GM21576 (cell line): Measurements from ENCODE around the gene GPC6.
"Not testable (repeated sequence)": the region's sequence is repeated elsewhere in the genome, so short reads cannot be mapped to it uniquely, and the experiment has no call there.

Source experiments
- ATAC-seq: cut with Tn5 transposase; IDR thresholded peaks from one replicate; pipeline ENCODE4 v1.9.1; 2021; ENCODE audit warnings: mild to moderate bottlenecking, moderate library complexity; ENCODE audit not compliant: unreplicated experiment

Gene GPC6

DNA sequence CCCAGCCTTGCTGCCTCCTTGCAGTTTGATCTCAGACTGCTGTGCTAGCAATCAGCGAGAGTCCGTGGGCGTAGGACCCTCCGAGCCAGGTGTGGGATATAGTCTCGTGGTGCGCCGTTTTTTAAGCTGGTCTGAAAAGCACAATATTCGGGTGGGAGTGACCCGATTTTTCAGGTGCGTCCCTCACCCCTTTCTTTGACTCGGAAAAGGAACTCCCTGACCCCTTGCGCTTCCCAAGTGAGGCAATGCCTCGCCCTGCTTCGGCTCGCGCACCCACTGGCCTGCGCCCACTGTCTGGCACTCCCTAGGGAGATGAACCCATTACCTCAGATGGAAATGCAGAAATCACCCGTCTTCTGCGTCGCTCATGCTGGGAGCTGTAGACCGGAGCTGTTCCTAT lies 269.5 kb downstream of the GPC6 start:
- not testable (repeated sequence) for ATAC-seq

DNA sequence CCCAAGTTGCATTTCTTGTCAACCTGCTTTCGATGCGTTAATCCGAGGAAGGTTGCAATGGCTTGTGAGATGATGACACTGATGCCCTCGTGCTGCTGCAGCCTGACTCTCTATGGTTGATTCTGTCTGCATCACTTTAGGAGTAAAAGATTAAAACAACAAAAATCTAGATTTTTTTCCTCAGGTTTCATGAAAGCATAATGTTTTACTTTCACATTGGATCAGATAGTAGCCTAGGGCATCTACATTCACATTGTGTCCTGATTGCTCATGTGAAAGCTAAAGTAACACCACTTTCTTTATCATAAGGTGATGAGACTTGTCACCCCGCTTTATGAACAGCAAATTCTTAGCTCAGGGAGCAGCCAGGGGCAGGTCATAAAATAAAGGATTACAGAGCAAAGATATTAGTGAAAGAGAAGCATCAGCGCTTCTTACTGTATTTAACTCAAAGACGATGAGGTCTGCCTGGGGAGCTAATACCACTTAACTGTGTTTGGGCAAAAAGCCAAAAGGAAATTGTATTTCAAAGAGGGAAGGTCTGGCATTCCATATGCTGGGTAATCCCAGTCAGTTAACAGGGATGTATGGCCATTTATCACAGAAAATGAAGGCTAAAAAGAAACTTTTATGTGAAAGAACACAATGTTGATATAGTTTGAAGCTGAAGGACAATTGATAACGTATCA lies 270.5 kb downstream of the GPC6 start:
- ATAC-seq = no peak

DNA sequence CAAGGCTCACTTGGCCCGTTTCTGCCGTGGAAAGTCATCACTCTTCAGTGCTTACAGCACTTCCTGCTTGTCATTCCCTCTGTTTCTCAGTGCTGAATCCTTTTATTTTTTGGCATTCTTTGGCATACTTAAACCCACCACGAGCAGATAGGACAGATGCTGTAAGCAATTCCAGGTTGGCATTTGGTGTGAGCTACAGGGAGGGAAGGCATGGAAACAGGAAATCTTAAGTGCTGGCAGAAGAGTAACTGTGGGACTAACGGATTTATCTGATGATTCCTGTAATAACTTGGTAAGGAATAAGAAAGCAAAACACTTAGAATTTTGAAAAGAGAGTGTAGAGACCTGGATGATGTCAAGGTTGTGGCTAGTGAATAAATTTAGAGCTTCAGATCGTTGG lies 273.4 kb downstream of the GPC6 start:
- no peak for ATAC-seq

DNA sequence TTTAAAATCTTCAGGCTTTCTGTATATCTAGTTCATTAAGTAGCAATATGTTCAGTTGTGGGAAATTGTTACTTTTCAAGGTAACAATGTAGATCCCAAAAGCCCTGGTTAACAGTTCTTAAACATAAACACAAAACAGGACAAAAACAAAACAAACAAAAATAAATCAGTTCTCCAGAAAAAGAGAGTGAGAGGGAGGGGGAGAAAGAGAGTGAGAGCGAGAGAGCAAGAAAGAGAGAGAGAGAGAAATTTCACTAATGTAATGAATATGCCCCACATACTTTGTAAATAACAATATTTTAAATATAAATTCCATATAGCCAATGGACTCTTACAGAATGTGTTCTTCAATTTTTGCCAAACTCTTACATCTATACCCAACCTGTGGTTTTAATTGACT lies 275.5 kb downstream of the GPC6 start:
- ATAC-seq = no peak

DNA sequence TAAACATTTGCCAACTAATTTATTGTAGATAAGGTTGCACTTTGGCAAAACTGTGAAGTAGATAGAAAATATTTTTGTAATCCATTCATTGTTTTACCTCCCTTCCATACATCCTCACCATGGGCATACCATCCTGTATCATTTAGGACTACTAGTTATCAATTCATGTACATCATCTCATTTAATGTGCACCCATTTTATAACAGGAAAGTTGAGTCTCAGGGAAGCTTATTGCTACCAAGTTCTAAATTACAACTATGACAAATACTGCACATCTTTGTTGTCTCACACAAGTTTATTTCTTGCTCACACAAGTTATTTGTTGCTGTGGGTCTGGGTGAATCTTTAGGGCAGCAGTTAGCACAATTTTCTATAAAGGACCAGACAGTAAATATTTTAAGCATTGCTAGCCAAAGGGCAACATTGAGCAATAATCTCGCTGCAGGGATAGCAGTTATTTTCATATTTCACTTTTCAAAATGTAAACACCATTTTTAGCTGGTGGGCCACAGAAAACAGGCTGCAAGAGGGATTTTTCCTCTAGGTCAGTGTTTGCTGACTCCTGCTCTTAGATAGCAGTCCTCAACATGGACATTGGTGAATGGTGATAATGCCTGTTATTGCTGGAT lies 276.5 kb downstream of the GPC6 start:
- no peak for ATAC-seq

DNA sequence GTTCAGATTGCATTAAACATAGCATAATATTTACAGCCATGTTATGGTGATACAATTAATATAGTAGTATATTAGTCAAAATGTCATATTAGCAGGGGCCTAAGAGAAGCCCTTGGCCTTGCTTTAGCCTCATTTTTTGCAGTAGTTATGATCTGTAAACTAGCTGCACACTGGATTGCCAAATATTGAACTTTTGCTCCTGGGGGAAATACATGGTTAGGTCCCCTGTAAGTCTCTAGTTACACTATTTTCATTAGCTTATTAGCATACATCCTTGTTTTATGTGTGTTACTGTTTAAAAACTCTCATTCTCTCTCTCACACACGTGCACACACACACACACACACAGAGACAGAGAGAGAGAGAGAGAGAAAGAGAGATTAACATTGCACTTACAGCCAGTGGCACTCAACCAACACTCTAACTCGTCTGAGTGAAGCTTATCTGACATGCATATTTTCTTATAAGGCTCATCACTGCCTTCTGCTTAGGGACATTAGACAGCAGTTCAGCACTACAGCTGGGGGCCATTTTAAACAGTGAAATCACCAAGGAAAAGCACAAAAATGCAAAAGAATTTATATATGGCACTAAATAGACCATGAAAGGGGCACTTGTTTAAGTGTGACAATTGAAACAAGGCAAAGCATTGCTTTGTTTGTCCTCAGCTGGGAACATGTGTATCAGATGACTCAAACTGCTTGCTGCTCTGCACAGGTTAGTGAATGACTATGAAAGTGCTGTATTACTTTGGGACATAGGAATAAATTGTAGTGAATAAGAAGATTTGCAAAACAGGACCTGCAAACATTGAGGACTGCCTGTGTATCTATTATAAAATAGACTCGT lies 278.7 kb downstream of the GPC6 start:
- no peak for ATAC-seq

DNA sequence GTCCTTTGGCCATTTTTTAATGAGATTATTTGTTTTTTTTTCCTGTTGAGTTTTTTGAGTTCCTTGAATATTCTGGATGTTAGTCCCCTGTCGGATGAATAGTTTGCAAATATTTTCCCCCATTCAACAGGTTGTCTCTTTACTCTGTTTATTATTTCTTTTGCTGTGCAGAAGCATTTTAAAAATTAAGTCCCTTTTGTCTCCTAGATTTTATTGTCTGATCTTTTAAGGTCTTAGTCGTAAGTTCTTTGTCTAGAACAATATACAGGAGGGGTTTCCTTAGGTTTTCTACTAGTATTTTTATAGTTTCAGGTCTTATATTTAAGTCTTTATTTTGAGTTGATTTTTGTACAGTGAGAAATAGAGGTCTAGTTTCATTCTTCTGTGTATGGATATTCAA lies 284.4 kb downstream of the GPC6 start:
- ATAC-seq = no peak

DNA sequence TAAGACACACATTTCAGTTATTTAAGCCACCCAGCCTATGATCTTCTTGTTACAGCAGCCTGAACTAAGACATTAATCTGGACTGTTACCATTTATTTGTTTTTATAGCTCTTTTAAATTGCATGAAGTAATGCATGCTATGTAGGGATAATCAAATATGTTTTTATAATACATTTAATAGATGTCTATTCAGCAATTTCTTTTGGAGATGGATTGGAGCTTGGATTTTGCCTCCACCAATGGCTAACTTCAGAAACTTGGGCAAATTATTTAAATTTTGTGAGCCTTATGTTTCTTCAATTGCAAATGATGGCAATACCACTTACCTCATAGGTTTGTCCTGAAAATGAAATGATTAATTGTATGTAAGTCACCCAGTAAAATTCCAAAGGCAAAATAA lies 288.7 kb downstream of the GPC6 start:
- no peak for ATAC-seq

DNA sequence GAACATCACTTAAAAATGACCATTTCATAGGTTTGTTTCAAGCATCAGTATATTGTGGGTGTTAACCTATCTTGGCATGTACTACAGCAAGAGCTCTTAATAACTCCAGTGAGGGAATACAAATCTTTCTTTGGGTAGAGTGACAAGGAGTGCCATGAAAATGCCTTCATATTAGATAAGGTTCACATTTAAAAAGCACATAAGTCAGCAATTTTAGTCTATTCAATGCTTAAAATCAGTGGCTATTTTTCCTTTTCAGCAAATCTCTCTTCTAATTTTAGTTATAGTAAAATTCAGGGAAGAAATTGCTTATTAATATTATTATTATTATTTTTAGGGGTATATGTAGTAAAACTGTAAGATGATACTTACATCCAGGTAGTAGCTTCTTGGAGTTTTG lies 291.1 kb downstream of the GPC6 start:
- no peak for ATAC-seq

DNA sequence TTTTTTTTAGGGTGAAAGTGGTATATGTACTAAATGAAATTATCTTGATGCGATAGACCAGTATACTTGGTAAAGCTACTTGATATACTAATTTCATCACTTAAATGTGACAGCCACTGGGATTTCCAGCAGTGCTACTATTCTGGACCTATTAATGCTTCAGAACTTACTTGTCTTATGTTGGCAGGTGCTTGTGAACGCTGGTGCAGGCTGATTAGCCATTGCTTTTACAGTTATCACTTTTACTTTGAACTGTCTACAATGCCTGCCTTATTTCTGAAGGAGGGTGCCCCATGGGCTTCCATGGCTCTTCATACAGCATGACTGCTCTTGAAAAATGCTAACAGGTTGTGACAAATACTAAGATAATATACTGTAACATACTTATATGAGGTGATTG lies 294.7 kb downstream of the GPC6 start:
- no peak for ATAC-seq

DNA sequence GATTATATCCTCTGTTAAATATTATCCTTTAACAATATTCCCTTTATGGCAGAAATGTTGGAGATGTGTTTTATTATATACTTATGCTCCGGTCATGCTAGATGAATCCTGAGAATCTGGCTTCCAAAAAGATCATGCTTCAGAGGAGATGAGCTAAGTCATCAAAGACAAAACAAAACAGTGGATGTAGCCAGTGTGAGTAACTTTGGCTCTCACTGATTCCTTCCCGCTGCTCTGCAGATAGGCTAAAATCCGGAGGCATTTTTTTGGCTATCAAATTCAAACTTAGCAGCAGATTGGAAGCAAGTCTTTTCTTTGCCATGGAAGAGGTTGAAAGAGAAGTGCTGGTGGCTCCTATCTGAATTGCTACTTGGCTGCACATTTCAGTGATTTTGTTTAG lies 295.9 kb downstream of the GPC6 start:
- no peak for ATAC-seq

DNA sequence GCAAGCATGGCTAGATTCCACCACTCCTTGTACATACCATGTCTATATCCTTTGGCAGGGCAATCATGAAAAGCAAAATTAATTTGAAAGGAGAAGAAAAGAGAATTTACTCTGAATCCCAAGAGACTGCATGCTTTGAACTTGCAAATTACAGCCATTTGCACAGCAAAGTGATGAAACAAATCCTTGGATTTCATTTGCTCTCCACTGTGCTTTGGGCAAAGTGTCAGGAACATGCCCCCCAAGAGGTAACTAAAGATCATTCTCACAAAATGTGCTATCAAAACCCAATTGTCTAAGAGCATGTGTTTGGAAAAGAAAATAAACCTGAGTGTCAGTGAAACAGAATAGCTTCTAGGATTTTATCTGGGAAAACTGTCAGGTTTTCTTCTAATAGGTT lies 298.5 kb downstream of the GPC6 start:
- ATAC-seq = no peak

DNA sequence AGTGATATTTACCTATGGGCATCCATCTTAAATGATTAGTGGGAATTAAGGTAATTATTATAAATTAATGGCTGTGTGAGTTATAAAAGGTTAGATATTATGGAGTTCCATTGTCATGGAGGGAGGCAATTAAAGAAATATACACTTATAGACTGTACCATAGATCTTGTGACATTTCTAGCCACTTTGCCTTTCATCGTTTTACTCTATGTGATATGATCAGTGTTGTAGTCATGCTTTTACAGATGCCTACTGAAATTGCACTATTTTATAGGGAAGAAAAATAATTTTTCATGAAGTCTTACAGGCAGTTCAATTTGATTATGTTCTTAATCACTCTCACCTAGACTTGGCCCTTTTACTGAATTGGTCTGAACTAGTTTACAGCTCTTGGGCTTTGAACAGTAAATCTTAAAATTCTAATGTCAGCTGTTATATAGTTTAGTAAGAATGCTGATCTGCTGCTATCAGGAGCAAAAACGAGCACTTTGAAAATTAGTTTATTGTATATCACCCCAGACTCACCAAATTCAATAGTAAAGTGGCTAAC lies 301.2 kb downstream of the GPC6 start:
- ATAC-seq = no peak

DNA sequence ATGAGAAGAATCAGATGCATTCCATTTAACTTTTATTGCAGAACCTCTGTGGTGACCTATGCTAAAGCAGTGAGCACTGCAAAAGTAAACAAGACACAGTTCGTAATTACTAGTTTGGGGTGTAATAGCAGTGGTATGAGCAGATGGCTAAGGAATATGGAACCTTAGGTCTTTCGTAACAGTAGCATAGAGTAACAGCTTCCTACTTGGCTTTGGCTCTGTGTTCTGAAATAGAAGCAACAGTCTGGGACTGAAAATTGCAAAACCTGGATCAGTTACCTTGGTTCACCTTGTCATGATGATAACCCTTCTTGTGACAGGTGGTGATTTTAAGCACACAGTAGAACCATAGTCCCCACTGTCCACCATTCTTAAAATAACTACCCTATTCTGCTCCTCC lies 303.4 kb downstream of the GPC6 start:
- ATAC-seq = no peak

DNA sequence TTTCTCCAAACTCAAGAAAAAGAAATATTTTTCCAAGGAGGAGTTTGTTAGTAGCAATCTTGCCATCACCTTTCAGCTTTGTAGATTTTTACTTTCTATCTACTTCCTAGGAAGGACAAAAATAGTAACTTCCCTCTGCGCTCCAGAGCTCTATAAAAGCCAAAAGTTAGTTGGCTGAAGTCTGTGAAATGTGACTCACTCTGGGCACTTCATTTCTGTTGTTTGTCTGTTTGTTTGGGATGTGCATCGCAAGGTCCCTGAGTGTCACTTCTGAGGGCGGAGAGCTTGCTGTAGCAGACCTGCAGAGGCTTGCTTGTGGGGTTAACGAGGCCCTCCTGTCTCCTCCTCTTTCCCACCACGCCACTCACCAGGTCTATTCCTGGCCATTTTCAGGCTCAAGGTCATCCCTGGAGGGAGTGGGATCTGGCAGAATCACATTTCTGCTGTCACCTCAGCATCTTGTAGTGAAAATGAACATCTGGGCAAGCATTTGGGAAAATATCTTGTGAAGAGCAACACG lies 307.6 kb downstream of the GPC6 start:
- no peak for ATAC-seq

DNA sequence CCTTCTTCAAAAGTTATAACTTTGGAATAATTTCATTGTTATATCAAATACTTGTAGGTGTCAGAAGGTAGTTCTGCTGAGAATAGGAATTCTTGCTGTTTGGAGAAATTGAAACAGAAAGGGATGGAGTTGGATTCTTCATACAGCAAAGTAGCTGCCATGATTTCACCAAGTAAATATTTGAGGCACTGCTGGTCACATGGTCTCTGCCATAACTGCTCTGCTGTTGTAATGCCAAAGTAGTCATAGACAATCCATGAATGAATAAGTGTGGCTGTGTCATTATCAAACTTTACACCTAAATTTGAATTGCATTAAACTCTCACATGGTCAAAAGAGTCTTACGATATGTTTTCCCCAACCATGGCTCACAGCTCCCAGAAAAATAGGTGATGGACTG lies 308.6 kb downstream of the GPC6 start:
- ATAC-seq = no peak

DNA sequence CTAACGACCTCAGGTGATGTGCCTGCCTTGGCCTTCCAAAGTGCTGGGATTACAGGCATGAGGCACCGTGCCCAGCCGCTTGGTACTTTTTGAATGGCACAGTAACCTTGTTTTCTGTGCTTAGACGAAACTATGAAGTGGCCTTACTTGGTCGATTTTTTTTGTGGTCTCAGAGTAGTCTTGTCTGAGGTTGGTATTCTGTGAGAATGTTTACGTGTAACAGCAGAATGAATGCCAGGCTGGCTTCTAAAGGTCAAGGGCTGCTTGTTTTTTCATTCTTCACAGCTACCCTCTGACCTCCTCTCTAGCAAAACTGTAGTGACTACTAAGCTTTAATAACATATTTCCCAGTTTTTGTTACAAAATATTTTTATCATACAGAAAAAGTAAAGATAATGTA lies 313.3 kb downstream of the GPC6 start:
- ATAC-seq = no peak

DNA sequence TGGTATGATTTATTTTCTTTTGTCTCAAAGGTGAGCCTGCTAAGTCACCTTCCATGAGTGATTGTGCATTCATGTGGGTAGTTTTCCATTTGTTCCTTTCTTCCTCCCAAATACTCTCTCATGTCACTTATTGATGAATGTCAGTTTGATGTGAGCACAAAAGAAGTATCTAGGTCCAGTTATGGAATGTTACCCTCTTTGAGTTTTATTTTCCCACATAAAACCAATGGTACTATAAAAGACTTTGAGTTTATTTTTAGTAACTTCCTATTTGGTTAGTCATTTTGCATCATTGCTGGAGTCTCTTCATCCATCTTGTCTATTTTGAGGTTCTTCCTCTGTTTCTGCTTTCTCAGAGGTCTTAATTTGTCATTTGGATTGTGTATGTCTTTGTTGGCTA lies 321.3 kb downstream of the GPC6 start:
- no peak for ATAC-seq

DNA sequence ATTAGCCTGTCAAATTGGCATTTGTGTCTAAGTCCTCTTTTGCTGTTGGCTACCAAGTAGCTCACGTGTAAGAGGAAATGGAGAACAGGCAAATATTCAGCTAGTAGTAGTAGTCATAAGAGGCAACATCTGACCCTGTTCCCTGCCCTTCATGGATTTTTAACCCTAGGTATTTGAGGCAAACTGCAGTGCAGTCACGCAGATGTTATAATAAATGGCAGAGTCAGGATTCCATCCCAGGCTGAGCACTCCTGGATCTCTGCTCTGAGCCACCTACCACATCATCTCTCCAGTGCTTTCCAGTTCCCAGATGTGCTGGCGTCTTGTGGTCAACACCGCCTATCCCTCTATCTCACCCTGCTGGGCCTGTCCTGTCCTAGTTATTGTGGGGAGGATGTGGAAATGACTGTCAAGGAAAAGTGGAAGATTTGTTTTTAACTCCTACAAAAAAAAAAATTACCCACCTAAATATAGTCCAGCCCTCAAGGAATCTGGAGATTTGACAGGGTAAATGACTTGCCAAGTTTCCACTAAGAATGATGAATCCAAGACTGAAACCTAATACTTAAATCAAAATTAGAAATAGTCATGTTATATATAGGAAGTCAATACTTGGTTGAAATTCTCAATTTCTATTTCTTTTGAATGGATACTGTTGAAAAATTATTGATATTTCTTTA lies 322.9 kb downstream of the GPC6 start:
- ATAC-seq = no peak

DNA sequence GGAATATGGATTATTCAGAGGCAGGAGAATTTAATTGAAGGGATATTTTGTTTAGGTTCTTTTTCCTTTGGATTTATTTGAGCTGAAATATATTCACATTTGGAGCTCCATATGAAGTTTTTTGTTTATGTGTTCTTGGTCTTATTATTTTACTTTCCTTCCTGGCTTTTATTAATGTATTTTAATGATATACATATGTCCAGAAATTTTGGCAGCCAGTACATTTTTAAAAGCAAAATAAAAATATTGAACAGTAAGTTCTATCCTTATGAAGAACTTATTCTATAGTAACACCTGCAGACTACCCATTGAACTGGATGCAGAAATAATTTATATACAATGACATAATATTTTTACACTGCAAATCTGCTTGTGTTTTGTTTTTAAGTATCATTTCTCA lies 323.6 kb downstream of the GPC6 start:
- no peak for ATAC-seq

DNA sequence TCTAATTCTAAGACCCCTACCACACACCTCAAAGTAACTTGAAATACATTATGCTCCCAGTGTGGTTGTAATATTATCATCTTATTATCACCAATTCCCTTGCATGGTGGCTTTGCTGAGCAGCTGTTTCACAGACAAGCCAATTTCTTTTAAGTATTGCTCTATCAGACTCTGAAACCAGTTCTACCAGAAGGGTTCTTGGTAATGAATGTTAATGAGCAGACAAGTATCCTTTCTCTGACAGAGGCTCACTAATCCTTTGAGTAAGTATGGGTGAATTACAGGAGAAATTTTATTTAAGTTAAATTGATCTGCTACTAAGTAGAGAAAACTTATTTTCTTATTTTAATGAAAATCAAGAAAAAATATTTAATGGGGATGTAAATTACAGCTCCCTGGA lies 326.0 kb downstream of the GPC6 start:
- no peak for ATAC-seq
